Measurements from ENCODE around the gene SYTL3. TPM values are rescaled to one million over a fixed set of nuclear protein-coding genes. Genes with fewer than 3 reads are reported as not detected.
"Not testable (repeated sequence)": the region's sequence is repeated elsewhere in the genome, so short reads cannot be mapped to it uniquely, and the experiment has no call there.

SYTL3 gene
- total RNA-seq, 1 experiment from 2014 or later: 0.28 TPM

GRCh38 chr6:158655569-158656450 is 6.0 kb downstream of the SYTL3 start:
- ChIA-PET POLR2A (no interaction called here), CTCF (no interaction called here)

GRCh38 chr6:158656986-158657385 is 7.1 kb downstream of the SYTL3 start:
- H3K4me1 Mint-ChIP-seq: peaks cover 27% of the 10 kb centered on the region
- POLR2A ChIA-PET; ATAC-seq; H3K27me3 Mint-ChIP-seq (ENCODE audit: low read depth); DNase-seq (ENCODE audit: low spot score); CTCF ChIA-PET; H3K9me3 Mint-ChIP-seq; H3K4me3 Mint-ChIP-seq; H3K36me3 Mint-ChIP-seq; H3K27ac Mint-ChIP-seq: not testable (repeated sequence)

More at GRCh38 chr6:158655569-158656450, 6.0 kb downstream of the SYTL3 start:
- Mint-ChIP-seq H3K4me1 (peaks cover 27% of the 10 kb centered on the region), H3K27ac (no peak overlapping the region), H3K4me3 (no peak overlapping the region), H3K9me3 (no peaks in the 10 kb centered on the region), H3K27me3 (ENCODE audit: low read depth) (no peaks in the 10 kb centered on the region; the same call in 1 of the 2 replicates), H3K36me3 (no peaks in the 10 kb centered on the region)
- DNase-seq (ENCODE audit: low spot score): no peak
- ATAC-seq: no peak
- TF ChIP-seq, protein P1, sequence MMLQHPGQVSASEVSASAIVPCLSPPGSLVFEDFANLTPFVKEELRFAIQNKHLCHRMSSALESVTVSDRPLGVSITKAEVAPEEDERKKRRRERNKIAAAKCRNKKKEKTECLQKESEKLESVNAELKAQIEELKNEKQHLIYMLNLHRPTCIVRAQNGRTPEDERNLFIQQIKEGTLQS (CRISPR knock-in tag; conservative IDR thresholded peaks at IDR 0.05): no peak

DNA sequence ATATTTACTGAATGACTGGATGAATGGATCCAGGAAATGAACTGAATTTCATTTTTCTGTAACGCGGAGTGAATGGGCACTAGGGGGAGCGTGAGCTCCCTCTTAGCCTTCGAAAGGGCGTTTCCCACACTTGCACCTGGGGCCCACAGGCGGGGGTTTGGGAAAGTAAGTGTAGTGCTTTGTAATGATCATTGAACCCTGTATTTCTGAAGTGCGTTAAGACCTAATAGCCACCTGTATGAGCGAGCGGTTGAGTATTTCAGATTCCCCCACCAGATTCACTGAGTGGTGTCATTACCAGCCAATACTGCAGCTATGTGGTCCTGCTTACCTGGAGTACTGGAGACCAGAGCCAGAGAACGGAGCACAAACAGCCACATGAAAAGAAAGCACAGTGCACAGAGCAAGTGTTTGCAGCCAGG is 10.5 kb downstream of the SYTL3 start:
- H3K27me3 Mint-ChIP-seq (ENCODE audit: low read depth): peaks cover 2% of the 10 kb centered on the region; the same call in 1 of the 2 replicates
- peaks cover 23% of the 10 kb centered on the region for H3K4me1 Mint-ChIP-seq
- no peak overlapping the region for H3K4me3 Mint-ChIP-seq
- peak; percentile 78 for ATAC-seq
- DNase-seq (ENCODE audit: low spot score): peak; percentile 52
- no peak overlapping the region for H3K27ac Mint-ChIP-seq
- POLR2A ChIA-PET: no interaction called here
- CTCF ChIA-PET: interaction anchor here (0.6 to 4.1 kb wide), 26 partner anchors 9 to 474 kb away, joined by 3 to 42 read pairs (median 5); partner anchors contain the start of genes DYNLT1 and SYTL3
- H3K9me3 Mint-ChIP-seq: no peaks in the 10 kb centered on the region
- no peaks in the 10 kb centered on the region for H3K36me3 Mint-ChIP-seq
- TF ChIP-seq IRF2 (CRISPR knock-in tag; IDR thresholded peaks at IDR 0.05; ENCODE audit: borderline replicate concordance, low read depth) (no peak), ATF1 (CRISPR knock-in tag; IDR thresholded peaks at IDR 0.05) (no peak), ELF4 (CRISPR knock-in tag; IDR thresholded peaks at IDR 0.05; ENCODE audit: low read depth) (no peak), MAX (CRISPR knock-in tag; IDR thresholded peaks at IDR 0.05) (no peak), ERG (CRISPR knock-in tag; IDR thresholded peaks at IDR 0.05) (no peak), ZBTB43 (CRISPR knock-in tag; IDR thresholded peaks at IDR 0.05) (no peak), ATF2 (CRISPR knock-in tag; IDR thresholded peaks at IDR 0.05; ENCODE audit: borderline replicate concordance, low read depth) (no peak), CREB1 (CRISPR knock-in tag; IDR thresholded peaks at IDR 0.05) (no peak), NFATC4 (CRISPR knock-in tag; IDR thresholded peaks at IDR 0.05) (no peak), ZNF219 (CRISPR knock-in tag; IDR thresholded peaks at IDR 0.05; ENCODE audit: borderline replicate concordance) (no peak), RORB (CRISPR knock-in tag; IDR thresholded peaks at IDR 0.05) (no peak), CBFB (CRISPR knock-in tag; IDR thresholded peaks at IDR 0.05; ENCODE audit: low read depth) (no peak)
- TF ChIP-seq, protein P2, sequence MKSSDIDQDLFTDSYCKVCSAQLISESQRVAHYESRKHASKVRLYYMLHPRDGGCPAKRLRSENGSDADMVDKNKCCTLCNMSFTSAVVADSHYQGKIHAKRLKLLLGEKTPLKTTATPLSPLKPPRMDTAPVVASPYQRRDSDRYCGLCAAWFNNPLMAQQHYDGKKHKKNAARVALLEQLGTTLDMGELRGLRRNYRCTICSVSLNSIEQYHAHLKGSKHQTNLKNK (CRISPR knock-in tag; IDR thresholded peaks at IDR 0.05): no peak
- TF ChIP-seq, protein P3, sequence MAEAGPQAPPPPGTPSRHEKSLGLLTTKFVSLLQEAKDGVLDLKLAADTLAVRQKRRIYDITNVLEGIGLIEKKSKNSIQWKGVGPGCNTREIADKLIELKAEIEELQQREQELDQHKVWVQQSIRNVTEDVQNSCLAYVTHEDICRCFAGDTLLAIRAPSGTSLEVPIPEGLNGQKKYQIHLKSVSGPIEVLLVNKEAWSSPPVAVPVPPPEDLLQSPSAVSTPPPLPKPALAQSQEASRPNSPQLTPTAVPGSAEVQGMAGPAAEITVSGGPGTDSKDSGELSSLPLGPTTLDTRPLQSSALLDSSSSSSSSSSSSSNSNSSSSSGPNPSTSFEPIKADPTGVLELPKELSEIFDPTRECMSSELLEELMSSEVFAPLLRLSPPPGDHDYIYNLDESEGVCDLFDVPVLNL (CRISPR knock-in tag; IDR thresholded peaks at IDR 0.05; ENCODE audit: borderline replicate concordance, low read depth): no peak
- TF ChIP-seq, protein P4, sequence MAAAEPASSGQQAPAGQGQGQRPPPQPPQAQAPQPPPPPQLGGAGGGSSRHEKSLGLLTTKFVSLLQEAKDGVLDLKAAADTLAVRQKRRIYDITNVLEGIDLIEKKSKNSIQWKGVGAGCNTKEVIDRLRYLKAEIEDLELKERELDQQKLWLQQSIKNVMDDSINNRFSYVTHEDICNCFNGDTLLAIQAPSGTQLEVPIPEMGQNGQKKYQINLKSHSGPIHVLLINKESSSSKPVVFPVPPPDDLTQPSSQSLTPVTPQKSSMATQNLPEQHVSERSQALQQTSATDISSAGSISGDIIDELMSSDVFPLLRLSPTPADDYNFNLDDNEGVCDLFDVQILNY (CRISPR knock-in tag; IDR thresholded peaks at IDR 0.05): no peak
- TF ChIP-seq, protein P5, sequence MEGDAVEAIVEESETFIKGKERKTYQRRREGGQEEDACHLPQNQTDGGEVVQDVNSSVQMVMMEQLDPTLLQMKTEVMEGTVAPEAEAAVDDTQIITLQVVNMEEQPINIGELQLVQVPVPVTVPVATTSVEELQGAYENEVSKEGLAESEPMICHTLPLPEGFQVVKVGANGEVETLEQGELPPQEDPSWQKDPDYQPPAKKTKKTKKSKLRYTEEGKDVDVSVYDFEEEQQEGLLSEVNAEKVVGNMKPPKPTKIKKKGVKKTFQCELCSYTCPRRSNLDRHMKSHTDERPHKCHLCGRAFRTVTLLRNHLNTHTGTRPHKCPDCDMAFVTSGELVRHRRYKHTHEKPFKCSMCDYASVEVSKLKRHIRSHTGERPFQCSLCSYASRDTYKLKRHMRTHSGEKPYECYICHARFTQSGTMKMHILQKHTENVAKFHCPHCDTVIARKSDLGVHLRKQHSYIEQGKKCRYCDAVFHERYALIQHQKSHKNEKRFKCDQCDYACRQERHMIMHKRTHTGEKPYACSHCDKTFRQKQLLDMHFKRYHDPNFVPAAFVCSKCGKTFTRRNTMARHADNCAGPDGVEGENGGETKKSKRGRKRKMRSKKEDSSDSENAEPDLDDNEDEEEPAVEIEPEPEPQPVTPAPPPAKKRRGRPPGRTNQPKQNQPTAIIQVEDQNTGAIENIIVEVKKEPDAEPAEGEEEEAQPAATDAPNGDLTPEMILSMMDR (IDR thresholded peaks at IDR 0.05): no peak; the same call in 1 of the 2 replicates

Data from WTC11 (cell line).